22Rv1 (cell line): Measurements from ENCODE around the gene PRR12.

Experiments used
- CTCF ChIP-seq: fragments of 450-650 bp; IDR thresholded peaks from 2 replicates; pipeline ENCODE4 v1.5.1; 2017; ENCODE audit warnings: mild to moderate bottlenecking
- ZFX ChIP-seq: fragments of 450-650 bp; IDR thresholded peaks from 2 replicates; pipeline ENCODE4 v1.6.1; 2017; ENCODE audit warnings: antibody characterized with exemption, borderline replicate concordance

GRCh38 chr19:49599378-49600295, 8.7 kb downstream of the PRR12 start:
- no peak for TF ChIP-seq CTCF
- TF ChIP-seq ZFX, result no peak
